ENCODE data around the gene ANKS1B.

Gene ANKS1B

DNA sequence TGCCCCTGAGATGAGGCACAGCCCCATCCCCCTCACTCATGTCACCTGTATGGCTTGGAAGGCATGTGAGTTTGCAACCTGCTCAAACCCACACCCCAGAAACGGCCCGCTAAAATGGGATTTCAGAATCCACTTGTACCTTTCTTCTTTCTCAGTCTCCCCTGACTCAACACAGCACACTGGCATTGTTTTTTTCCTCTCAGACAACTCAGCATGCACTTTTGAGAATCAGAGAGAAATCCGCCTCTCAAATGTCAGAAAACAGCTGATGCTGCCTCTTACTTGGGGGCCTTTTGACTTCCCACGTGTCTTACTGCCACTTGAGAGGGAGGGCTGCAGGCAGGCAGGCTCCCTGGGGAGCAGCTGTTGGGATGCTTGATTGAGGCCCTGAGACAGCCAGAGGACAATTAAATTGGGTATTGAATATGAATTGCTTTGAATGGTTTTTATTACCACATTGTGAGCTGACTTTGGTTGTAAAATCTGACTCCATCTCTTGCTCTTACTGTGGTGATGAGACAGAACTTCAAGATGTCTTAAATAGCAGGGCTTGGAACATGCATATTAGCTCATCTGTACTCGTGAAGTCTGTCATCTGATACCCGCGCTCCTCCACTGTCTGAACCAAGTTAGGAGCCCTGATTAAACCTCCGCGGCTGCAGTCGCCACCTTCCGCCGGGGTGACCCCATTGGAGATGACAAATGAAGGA, 1243.0 kb downstream of the ANKS1B start:
- Histone ChIP-seq H3K36me3 (ENCODE audit: insufficient read depth) (no peaks in the 10 kb centered on the region), H3K27me3 (ENCODE audit: insufficient read depth, low read depth) (no peaks in the 10 kb centered on the region), H3K27ac (no peak overlapping the region), H3K9ac (no peak overlapping the region), H3K4me1 (ENCODE audit: low read depth, poor library complexity, severe bottlenecking) (no peaks in the 10 kb centered on the region), H2AFZ (ENCODE audit: low read depth) (no peak overlapping the region), H3K4me3 (IDR thresholded peaks at IDR 0.05; ENCODE audit: insufficient read depth, low read depth, low read length) (no peak overlapping the region), H3K79me2 (ENCODE audit: insufficient read depth, low read depth) (no peaks in the 10 kb centered on the region), H4K20me1 (ENCODE audit: insufficient read depth) (no peaks in the 10 kb centered on the region), H3K4me2 (no peak overlapping the region)
- no peak for TF ChIP-seq CTCF (conservative IDR thresholded peaks at IDR 0.05; ENCODE audit: low read depth, low read length)

DNA sequence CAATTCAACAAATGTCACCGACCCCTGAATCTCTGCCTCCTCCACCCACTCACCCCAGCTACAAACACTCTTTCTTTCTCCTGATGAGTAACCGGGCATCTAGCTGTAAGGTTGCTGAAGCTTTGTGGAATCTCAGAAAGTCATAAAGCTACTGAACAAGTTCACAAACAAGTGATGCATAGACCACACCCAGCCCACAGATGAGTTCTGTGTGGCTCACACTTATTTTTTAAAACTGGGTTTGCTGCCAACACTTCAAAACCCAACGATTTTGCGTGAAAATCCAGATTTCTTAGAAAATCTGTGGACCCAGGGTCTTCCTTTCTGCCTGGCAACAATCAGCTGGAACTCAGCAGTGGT, 1243.6 kb downstream of the ANKS1B start:
- Histone ChIP-seq H2AFZ (ENCODE audit: low read depth) (no peak overlapping the region), H3K4me2 (no peak overlapping the region), H3K79me2 (ENCODE audit: insufficient read depth, low read depth) (no peaks in the 10 kb centered on the region), H3K27me3 (ENCODE audit: insufficient read depth, low read depth) (no peaks in the 10 kb centered on the region), H3K4me1 (ENCODE audit: low read depth, poor library complexity, severe bottlenecking) (no peaks in the 10 kb centered on the region), H3K4me3 (IDR thresholded peaks at IDR 0.05; ENCODE audit: insufficient read depth, low read depth, low read length) (no peak overlapping the region), H4K20me1 (ENCODE audit: insufficient read depth) (no peaks in the 10 kb centered on the region), H3K9ac (no peak overlapping the region), H3K36me3 (ENCODE audit: insufficient read depth) (no peaks in the 10 kb centered on the region), H3K27ac (no peak overlapping the region)
- TF ChIP-seq CTCF (conservative IDR thresholded peaks at IDR 0.05; ENCODE audit: low read depth, low read length): no peak

- no peaks in the 10 kb centered on the region for H3K27me3 ChIP-seq (ENCODE audit: insufficient read depth, low read depth)
- no peak overlapping the region for H3K9ac ChIP-seq
- H4K20me1 ChIP-seq (ENCODE audit: insufficient read depth): no peaks in the 10 kb centered on the region
- no peaks in the 10 kb centered on the region for H3K79me2 ChIP-seq (ENCODE audit: insufficient read depth, low read depth)
- no peaks in the 10 kb centered on the region for H3K4me1 ChIP-seq (ENCODE audit: low read depth, poor library complexity, severe bottlenecking)
- H3K4me3 ChIP-seq (IDR thresholded peaks at IDR 0.05; ENCODE audit: insufficient read depth, low read depth, low read length): no peak overlapping the region
- no peak overlapping the region for H3K4me2 ChIP-seq
- no peak overlapping the region for H2AFZ ChIP-seq (ENCODE audit: low read depth)
- H3K36me3 ChIP-seq (ENCODE audit: insufficient read depth): no peaks in the 10 kb centered on the region
- no peak overlapping the region for H3K27ac ChIP-seq
- no peak for TF ChIP-seq CTCF (conservative IDR thresholded peaks at IDR 0.05; ENCODE audit: low read depth, low read length)
Observed at GRCh38 chr12:98740751-98741150, 1244.0 kb downstream of the ANKS1B start.

- TF ChIP-seq CTCF (conservative IDR thresholded peaks at IDR 0.05; ENCODE audit: low read depth, low read length): no peak
- no peak overlapping the region for H2AFZ ChIP-seq (ENCODE audit: low read depth)
- no peaks in the 10 kb centered on the region for H3K4me1 ChIP-seq (ENCODE audit: low read depth, poor library complexity, severe bottlenecking)
- no peaks in the 10 kb centered on the region for H3K36me3 ChIP-seq (ENCODE audit: insufficient read depth)
- H3K79me2 ChIP-seq (ENCODE audit: insufficient read depth, low read depth): no peaks in the 10 kb centered on the region
- H3K4me2 ChIP-seq: no peak overlapping the region
- H3K27me3 ChIP-seq (ENCODE audit: insufficient read depth, low read depth): no peaks in the 10 kb centered on the region
- H3K9ac ChIP-seq: no peak overlapping the region
- H3K4me3 ChIP-seq (IDR thresholded peaks at IDR 0.05; ENCODE audit: insufficient read depth, low read depth, low read length): no peak overlapping the region
- no peaks in the 10 kb centered on the region for H4K20me1 ChIP-seq (ENCODE audit: insufficient read depth)
- no peak overlapping the region for H3K27ac ChIP-seq
Observed at GRCh38 chr12:98738539-98738938, 1246.2 kb downstream of the ANKS1B start.
